Ovary (tissue), 3 donors: ENCODE data around the gene ROBO1.

ENCODE experiments used
- CTCF ChIP-seq, 3 donors: fragments of 450-650 bp in 2 of 3; fragments of 200-600 bp in 1 of 3; IDR thresholded peaks; one replicate each; pipeline versions ENCODE4 v1.5.1 to v1.8.0; 2016 to 2022; ENCODE audit warnings: antibody characterized with exemption in 3 of 3, mild to moderate bottlenecking in 1 of 3
- EP300 ChIP-seq: sonication (generic); formaldehyde crosslinking; IDR thresholded peaks from one replicate; pipeline ENCODE4 v1.6.1; 2017; ENCODE audit warnings: antibody characterized with exemption
- donor health status: DM: no; HTN: no; CAD: no.

- TF ChIP-seq CTCF (IDR thresholded peaks at IDR 0.05) = no peak
- no peak for TF ChIP-seq EP300
These were observed 416.1 kb downstream of the ROBO1 start for GRCh38 chr3:79351699-79352098.
